ENCODE results near the gene TRMT112. TPM values are rescaled to one million over a fixed set of nuclear protein-coding genes. Genes with fewer than 3 reads are reported as not detected.

TRMT112 gene
- total RNA-seq, 6 experiments from 2014 or later: 58.0 to 122 (median 85.3) TPM

GRCh38 chr11:64295760-64296159 lies 21.6 kb downstream of the TRMT112 start:
- Histone ChIP-seq H3K4me3 (no peak overlapping the region), H3K27ac (no peak overlapping the region), H3K4me1 (peaks cover 0 to 31% (median 7%) of the 10 kb centered on the region in 4 donors), H3K27me3 (peaks cover 0 to 44% of the 10 kb centered on the region in 2 donors), H3K36me3 (no peaks in the 10 kb centered on the region), H3K9me3 (no peaks in the 10 kb centered on the region)
- intact Hi-C loops (cut with DNase I): no loop called here
- WGBS (ENCODE audit: insufficient coverage, low coverage, low lambda C conversion rate, missing lambda C conversion rate): 67% methylated on average over 1 of the region's 4 CpGs
- TF ChIP-seq POLR2A (IDR thresholded peaks at IDR 0.05): no peak
- no peak for TF ChIP-seq CTCF (IDR thresholded peaks at IDR 0.05)
- ATAC-seq: no peak
- DNase-seq: no peak

- Histone ChIP-seq H3K9me3 (no peaks in the 10 kb centered on the region), H3K27ac (no peak overlapping the region), H3K4me3 (no peak overlapping the region), H3K27me3 (peaks cover 0 to 37% of the 10 kb centered on the region in 2 donors), H3K4me1 (peaks cover 0 to 21% (median 2%) of the 10 kb centered on the region in 4 donors), H3K36me3 (no peaks in the 10 kb centered on the region)
- DNase-seq (no peak), ATAC-seq (no peak)
- intact Hi-C loops (cut with DNase I): no loop called here
- 47% methylated on average over 3 of the region's 3 CpGs for WGBS (ENCODE audit: insufficient coverage, low coverage, low lambda C conversion rate, missing lambda C conversion rate)
- no peak for TF ChIP-seq CTCF (IDR thresholded peaks at IDR 0.05)
- no peak for TF ChIP-seq POLR2A (IDR thresholded peaks at IDR 0.05)
Measured at GRCh38 chr11:64294774-64295173, 22.6 kb downstream of the TRMT112 start.

GRCh38 chr11:64292460-64293254 lies 24.7 kb downstream of the TRMT112 start:
- H3K4me3 ChIP-seq: no peak overlapping the region
- TF ChIP-seq POLR2A (IDR thresholded peaks at IDR 0.05) (no peak), CTCF (IDR thresholded peaks at IDR 0.05) (no peak)
- no peak for ATAC-seq
- no peaks in the 10 kb centered on the region for H3K36me3 ChIP-seq
- peaks cover 0 to 21% of the 10 kb centered on the region in 2 donors for H3K27me3 ChIP-seq
- no peak overlapping the region for H3K27ac ChIP-seq
- WGBS (ENCODE audit: insufficient coverage, low coverage, low lambda C conversion rate, missing lambda C conversion rate): 7% methylated on average over 15 of the region's 42 CpGs
- intact Hi-C loops (cut with DNase I): no loop called here
- DNase-seq: no peak
- H3K4me1 ChIP-seq: peaks cover 0 to 12% (median 0%) of the 10 kb centered on the region in 4 donors
- no peaks in the 10 kb centered on the region for H3K9me3 ChIP-seq

GRCh38 chr11:64291752-64292459 lies 25.5 kb downstream of the TRMT112 start:
- no peaks in the 10 kb centered on the region for H3K36me3 ChIP-seq
- H3K27ac ChIP-seq: no peak overlapping the region
- H3K9me3 ChIP-seq: no peaks in the 10 kb centered on the region
- no peak for ATAC-seq
- no CpG with 5 or more reads among the region's 96 CpGs for WGBS (ENCODE audit: insufficient coverage, low coverage, low lambda C conversion rate, missing lambda C conversion rate)
- H3K4me1 ChIP-seq: peaks cover 0 to 12% (median 0%) of the 10 kb centered on the region in 4 donors
- DNase-seq: no peak
- intact Hi-C loops (cut with DNase I): no loop called here
- peak overlapping the region in 1 of 3 donors; percentile 1 for H3K4me3 ChIP-seq
- peaks cover 0 to 13% of the 10 kb centered on the region in 2 donors for H3K27me3 ChIP-seq
- no peak for TF ChIP-seq CTCF (IDR thresholded peaks at IDR 0.05)

All from right lobe of liver (tissue), 6 donors.